ENCODE data around the gene LURAP1L. TPM values are rescaled to one million over a fixed set of nuclear protein-coding genes. Genes with fewer than 3 reads are reported as not detected.

LURAP1L gene
- total RNA-seq, 1 experiment from 2014 or later = 0.90 TPM

DNA sequence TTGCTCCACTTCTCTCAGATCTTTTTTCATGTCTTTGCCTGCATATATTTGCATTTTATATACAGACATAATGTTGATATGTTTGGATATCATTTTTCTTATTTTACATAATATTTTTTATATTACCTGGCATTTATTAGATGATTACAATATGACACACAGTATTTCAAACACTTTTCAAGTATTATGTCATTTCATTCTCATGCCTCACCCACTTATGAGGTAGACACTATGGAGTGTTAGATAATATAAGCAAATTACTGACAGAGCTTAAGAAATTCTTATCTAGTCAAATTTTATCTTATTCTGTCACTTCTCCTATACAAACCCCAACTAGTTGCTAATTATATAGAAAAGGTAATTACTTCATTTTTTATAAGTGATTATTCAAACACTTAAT lies 11.1 kb downstream of the LURAP1L start:
- H3K4me3 ChIP-seq (ENCODE audit: insufficient read depth, low read depth, low read length) = no peak overlapping the region
- H3K27me3 ChIP-seq (ENCODE audit: control insufficient read depth, insufficient read depth, low read length) = no peaks in the 10 kb centered on the region
- no peaks in the 10 kb centered on the region for H3K36me3 ChIP-seq (replicated peaks; ENCODE audit: control insufficient read depth, insufficient read depth, low read length)
- DNase-seq = no peak

- no peak for DNase-seq
Measured at GRCh38 chr9:12790001-12790400, 15.2 kb downstream of the LURAP1L start.

GRCh38 chr9:12790883-12791282 lies 16.1 kb downstream of the LURAP1L start:
- H3K27me3 ChIP-seq (ENCODE audit: control insufficient read depth, insufficient read depth, low read length) = no peaks in the 10 kb centered on the region
- H3K4me3 ChIP-seq (ENCODE audit: insufficient read depth, low read depth, low read length) = no peak overlapping the region
- no peaks in the 10 kb centered on the region for H3K36me3 ChIP-seq (replicated peaks; ENCODE audit: control insufficient read depth, insufficient read depth, low read length)
- no peak for DNase-seq

More at GRCh38 chr9:12790001-12790400, 15.2 kb downstream of the LURAP1L start:
- Histone ChIP-seq H3K27me3 (ENCODE audit: control insufficient read depth, insufficient read depth, low read length) (no peaks in the 10 kb centered on the region), H3K36me3 (replicated peaks; ENCODE audit: control insufficient read depth, insufficient read depth, low read length) (no peaks in the 10 kb centered on the region), H3K4me3 (ENCODE audit: insufficient read depth, low read depth, low read length) (no peak overlapping the region)

DNA sequence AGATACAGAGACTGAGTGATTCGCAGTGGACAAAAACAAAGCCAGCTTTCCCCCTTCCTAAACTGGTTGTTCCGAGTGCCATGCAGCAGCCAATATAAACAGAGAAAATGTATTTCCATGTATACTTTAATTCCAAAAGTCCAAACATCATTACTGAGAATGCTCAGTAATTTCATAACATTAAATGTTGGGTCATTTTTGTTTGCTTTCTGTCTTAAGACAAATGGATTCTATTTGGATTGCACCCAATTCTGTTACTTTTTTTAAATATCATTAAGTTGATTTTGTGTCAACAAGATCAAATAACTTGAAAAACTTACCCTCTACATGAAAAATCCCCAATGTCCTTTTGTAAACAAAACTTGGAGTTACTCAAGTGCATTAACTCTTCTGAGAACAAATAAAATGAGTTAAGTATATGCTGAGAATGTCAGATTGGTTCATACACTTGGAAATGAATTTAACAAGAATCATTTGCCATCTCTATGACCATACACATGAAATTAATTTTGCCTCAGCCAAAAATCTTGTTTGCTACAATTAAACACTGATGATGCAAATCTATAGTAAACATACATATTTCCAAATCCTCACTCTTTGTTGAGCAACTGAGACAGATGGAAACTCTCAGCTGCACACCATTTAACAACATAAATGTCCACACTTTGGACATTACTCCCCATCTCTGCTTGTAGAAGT lies 19.4 kb downstream of the LURAP1L start:
- DNase-seq = no peak
- H3K4me3 ChIP-seq (ENCODE audit: insufficient read depth, low read depth, low read length) = no peak overlapping the region
- no peaks in the 10 kb centered on the region for H3K36me3 ChIP-seq (replicated peaks; ENCODE audit: control insufficient read depth, insufficient read depth, low read length)
- H3K27me3 ChIP-seq (ENCODE audit: control insufficient read depth, insufficient read depth, low read length) = no peaks in the 10 kb centered on the region

- DNase-seq = no peak
- Histone ChIP-seq H3K36me3 (replicated peaks; ENCODE audit: control insufficient read depth, insufficient read depth, low read length) (no peaks in the 10 kb centered on the region), H3K4me3 (ENCODE audit: insufficient read depth, low read depth, low read length) (no peak overlapping the region), H3K27me3 (ENCODE audit: control insufficient read depth, insufficient read depth, low read length) (no peaks in the 10 kb centered on the region)
Measured at GRCh38 chr9:12796601-12797000, 21.8 kb downstream of the LURAP1L start.

- H3K4me3 ChIP-seq (ENCODE audit: insufficient read depth, low read depth, low read length) = no peak overlapping the region
- DNase-seq = no peak
- no peaks in the 10 kb centered on the region for H3K36me3 ChIP-seq (replicated peaks; ENCODE audit: control insufficient read depth, insufficient read depth, low read length)
- no peaks in the 10 kb centered on the region for H3K27me3 ChIP-seq (ENCODE audit: control insufficient read depth, insufficient read depth, low read length)
Measured at GRCh38 chr9:12797037-12797436, 22.2 kb downstream of the LURAP1L start.

GRCh38 chr9:12798066-12798770 lies 23.4 kb downstream of the LURAP1L start:
- no peak overlapping the region for H3K4me3 ChIP-seq (ENCODE audit: insufficient read depth, low read depth, low read length)
- H3K27me3 ChIP-seq (ENCODE audit: control insufficient read depth, insufficient read depth, low read length) = no peaks in the 10 kb centered on the region
- no peak for DNase-seq
- no peaks in the 10 kb centered on the region for H3K36me3 ChIP-seq (replicated peaks; ENCODE audit: control insufficient read depth, insufficient read depth, low read length)

DNA sequence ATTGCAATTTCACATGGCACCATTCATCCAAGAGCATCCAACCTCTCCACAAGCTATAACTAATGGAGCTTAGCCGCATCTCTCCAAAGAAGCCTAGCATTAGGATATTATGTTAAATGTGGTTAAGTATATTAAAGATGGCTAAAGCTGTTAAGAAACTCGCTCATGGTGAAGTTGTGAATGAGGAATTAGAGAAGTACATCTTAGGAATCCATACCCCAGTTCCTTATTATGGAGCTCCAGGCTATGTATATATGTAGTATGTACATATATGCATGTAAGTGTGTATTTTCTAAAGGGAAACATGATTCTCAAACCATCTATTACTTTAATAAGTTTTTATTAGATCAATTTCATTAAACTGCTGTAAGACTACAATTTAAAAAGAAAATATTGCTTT lies 26.4 kb downstream of the LURAP1L start:
- no peak for DNase-seq
- H3K36me3 ChIP-seq (replicated peaks; ENCODE audit: control insufficient read depth, insufficient read depth, low read length) = no peaks in the 10 kb centered on the region
- H3K27me3 ChIP-seq (ENCODE audit: control insufficient read depth, insufficient read depth, low read length) = no peaks in the 10 kb centered on the region
- H3K4me3 ChIP-seq (ENCODE audit: insufficient read depth, low read depth, low read length) = no peak overlapping the region

DNA sequence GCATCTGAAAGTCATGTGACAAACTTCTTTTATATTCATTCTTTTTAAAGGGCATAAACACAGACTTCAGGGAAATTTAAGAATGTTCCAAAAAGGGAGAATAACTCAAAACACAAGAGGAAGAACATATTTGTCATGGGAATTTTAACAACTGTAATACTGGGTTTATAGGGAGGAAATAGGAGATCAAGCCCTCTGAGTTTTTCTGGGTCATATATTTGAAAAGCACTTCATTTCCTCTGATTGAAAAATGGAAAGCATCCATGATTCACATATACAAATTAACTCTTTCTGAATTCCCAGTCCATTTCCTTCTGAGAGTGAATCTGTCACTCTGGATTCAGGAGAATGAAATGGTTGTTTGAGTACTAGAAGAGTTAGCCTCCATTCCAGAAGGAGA lies 26.8 kb downstream of the LURAP1L start:
- H3K36me3 ChIP-seq (replicated peaks; ENCODE audit: control insufficient read depth, insufficient read depth, low read length) = no peaks in the 10 kb centered on the region
- H3K4me3 ChIP-seq (ENCODE audit: insufficient read depth, low read depth, low read length) = no peak overlapping the region
- no peak for DNase-seq
- no peaks in the 10 kb centered on the region for H3K27me3 ChIP-seq (ENCODE audit: control insufficient read depth, insufficient read depth, low read length)

- H3K36me3 ChIP-seq (replicated peaks; ENCODE audit: control insufficient read depth, insufficient read depth, low read length) = no peaks in the 10 kb centered on the region
- no peak for DNase-seq
- H3K4me3 ChIP-seq (ENCODE audit: insufficient read depth, low read depth, low read length) = no peak overlapping the region
- no peaks in the 10 kb centered on the region for H3K27me3 ChIP-seq (ENCODE audit: control insufficient read depth, insufficient read depth, low read length)
Measured at GRCh38 chr9:12802093-12802492, 27.3 kb downstream of the LURAP1L start.

GRCh38 chr9:12808569-12808968 lies 33.7 kb downstream of the LURAP1L start:
- Histone ChIP-seq H3K4me3 (ENCODE audit: insufficient read depth, low read depth, low read length) (no peak overlapping the region), H3K27me3 (ENCODE audit: control insufficient read depth, insufficient read depth, low read length) (no peaks in the 10 kb centered on the region), H3K36me3 (replicated peaks; ENCODE audit: control insufficient read depth, insufficient read depth, low read length) (no peaks in the 10 kb centered on the region)
- DNase-seq = no peak

DNA sequence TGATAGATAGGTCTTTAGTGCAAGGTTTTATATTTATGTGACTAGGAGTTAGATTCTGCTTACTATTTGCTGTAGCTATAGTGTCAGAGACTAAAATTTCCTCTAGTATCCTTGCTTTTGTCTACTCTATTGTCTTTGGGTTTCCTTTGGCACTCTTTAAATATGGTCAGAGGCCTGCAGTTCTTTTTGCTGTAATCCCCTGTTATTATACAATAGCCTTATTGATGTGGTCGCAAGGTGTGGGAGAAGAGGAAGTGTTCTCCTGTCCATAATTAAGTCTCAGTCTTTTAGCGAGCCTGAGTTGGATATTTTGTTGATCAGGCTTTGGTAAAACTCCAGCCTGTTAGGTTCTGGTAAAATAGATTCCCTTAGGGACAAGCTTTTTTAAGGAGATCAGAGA lies 34.9 kb downstream of the LURAP1L start:
- Histone ChIP-seq H3K36me3 (replicated peaks; ENCODE audit: control insufficient read depth, insufficient read depth, low read length) (no peaks in the 10 kb centered on the region), H3K4me3 (ENCODE audit: insufficient read depth, low read depth, low read length) (no peak overlapping the region), H3K27me3 (ENCODE audit: control insufficient read depth, insufficient read depth, low read length) (no peaks in the 10 kb centered on the region)
- no peak for DNase-seq

- Histone ChIP-seq H3K27me3 (ENCODE audit: control insufficient read depth, insufficient read depth, low read length) (no peaks in the 10 kb centered on the region), H3K4me3 (ENCODE audit: insufficient read depth, low read depth, low read length) (no peak overlapping the region), H3K36me3 (replicated peaks; ENCODE audit: control insufficient read depth, insufficient read depth, low read length) (no peaks in the 10 kb centered on the region)
- no peak for DNase-seq
Measured at GRCh38 chr9:12811935-12812334, 37.1 kb downstream of the LURAP1L start.

GRCh38 chr9:12812710-12813109 lies 37.9 kb downstream of the LURAP1L start:
- no peak for DNase-seq
- Histone ChIP-seq H3K27me3 (ENCODE audit: control insufficient read depth, insufficient read depth, low read length) (no peaks in the 10 kb centered on the region), H3K36me3 (replicated peaks; ENCODE audit: control insufficient read depth, insufficient read depth, low read length) (no peaks in the 10 kb centered on the region), H3K4me3 (ENCODE audit: insufficient read depth, low read depth, low read length) (no peak overlapping the region)

DNA sequence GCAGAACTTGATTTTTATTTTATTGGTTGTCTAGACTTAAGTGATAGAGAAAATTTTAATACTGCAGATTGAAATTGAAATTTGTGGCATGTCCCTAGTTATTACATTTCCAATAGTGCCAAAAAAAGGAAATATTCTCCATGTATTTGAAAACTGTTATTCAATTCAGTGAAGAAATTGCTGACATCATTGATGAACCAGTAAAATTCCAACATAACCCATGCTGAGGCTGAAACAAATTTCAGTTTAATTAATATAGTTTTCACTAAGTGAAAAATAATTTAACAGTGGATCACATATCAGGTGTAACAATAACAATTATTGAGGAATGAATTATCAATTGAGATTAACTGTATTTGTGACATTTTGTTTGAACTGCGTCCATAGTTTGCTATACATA lies 38.7 kb downstream of the LURAP1L start:
- no peak overlapping the region for H3K4me3 ChIP-seq (ENCODE audit: insufficient read depth, low read depth, low read length)
- no peaks in the 10 kb centered on the region for H3K36me3 ChIP-seq (replicated peaks; ENCODE audit: control insufficient read depth, insufficient read depth, low read length)
- H3K27me3 ChIP-seq (ENCODE audit: control insufficient read depth, insufficient read depth, low read length) = no peaks in the 10 kb centered on the region
- no peak for DNase-seq
